Measurements from ENCODE around the gene ZNF672.

GRCh38 chr1:248847956-248848561 lies 10.0 kb downstream of the ZNF672 start:
- no peak for TF ChIP-seq ZNF557 (CRISPR knock-in tag; IDR thresholded peaks at IDR 0.05)
- TF ChIP-seq ZNF225 (CRISPR knock-in tag; IDR thresholded peaks at IDR 0.05), result no peak
- no peak for TF ChIP-seq MXI1 (IDR thresholded peaks at IDR 0.05; ENCODE audit: borderline replicate concordance, low read depth, low read length)

All from HepG2 (cell line).